Measurements from ENCODE around the gene PRKCD.

DNA sequence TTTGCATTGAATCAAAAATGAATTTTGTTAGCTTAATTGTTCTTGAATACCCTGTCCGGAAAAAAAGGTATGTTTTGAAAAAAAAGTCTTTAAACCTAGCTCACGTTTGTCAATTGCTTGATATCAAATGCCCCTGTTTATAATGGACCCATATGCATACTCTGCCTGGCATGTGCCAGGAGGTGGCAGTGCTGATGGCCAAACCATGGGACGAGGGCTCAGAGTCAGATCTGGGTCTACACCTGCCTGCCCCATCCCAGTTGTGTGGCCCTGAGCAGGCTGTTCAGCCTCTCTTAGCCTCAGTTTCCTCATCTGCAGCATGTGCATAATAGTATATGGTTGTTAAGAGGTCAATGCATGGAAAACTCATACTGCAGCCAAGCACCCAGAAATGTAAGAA is 38.8 kb downstream of the PRKCD start:
- TF ChIP-seq CTCF (IDR thresholded peaks at IDR 0.05), result no peak
- TF ChIP-seq POLR2A (IDR thresholded peaks at IDR 0.05), result no peak

Data from lower leg skin (tissue), 3 donors.